NCI-H82 treated with DMSO at 0.1 percent for 48 hours (cell line): ENCODE data around the gene TMEM176A.
"Not testable (repeated sequence)": the region's sequence is repeated elsewhere in the genome, so short reads cannot be mapped to it uniquely, and the experiment has no call there.

ENCODE experiments used
- DNase-seq: peaks from one replicate; lab custom pipeline; 2025; ENCODE audit not compliant: unreplicated experiment; lab: John Stamatoyannopoulos, UW

Gene TMEM176A

DNA sequence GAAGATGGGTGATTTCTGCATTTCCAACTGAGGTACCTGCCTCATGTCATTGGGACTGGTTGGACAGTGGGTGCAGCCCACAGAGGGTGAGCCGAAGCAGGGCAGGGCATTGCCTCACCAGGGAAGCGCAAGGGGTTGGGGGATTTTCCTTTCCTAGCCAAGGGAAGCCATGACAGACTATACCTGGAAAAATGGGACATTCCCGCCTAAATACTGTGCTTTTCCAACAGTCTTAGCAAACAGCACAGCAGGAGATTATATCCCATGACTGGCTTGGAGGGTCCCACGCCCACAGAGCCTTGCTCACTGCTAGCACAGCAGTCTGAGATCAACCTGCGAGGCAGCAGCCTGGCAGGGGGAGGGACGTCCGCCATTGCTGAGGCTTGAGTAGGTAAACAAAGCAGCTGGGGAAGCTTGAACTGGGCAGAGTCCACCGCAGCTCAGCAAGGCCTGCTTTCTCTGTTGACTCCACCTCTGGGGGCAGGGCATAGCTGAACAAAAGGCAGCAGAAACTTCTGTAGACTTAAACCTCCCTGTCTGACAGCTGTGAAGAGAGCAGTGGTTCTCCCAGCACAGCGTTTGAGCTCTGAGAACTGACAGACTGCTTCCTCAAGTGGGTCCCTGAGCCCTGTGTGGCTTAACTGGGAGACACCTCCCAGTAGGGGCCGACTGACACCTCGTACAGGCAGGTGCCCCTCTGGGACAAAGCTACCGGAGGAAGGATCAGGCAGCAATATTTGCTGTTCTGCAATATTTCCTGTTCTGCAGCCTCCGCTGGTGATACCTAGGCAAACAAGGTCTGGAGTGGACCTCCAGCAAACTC lies 7.3 kb downstream of the TMEM176A start:
- DNase-seq, result not testable (repeated sequence)

- DNase-seq, result no peak
These were observed 13.9 kb downstream of the TMEM176A start for GRCh38 chr7:150814328-150815001.

DNA sequence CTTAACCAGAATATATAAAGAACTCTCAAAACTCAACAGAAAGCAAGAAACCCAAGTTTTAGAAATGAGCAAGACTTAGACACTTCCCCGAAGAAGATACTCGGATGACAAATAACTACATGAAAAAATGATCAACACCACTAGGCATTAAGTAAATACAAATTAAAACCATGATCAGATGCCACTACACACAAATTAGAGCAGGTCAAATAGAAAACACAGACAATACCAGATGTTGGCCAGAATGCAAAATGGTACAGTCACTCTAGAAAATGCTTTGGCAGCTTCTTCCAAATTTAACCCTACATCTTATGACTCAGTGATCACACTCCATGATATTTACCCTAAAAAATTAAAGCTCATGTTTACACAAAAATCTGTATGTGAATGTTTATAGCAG lies 18.4 kb downstream of the TMEM176A start:
- DNase-seq, result no peak

DNA sequence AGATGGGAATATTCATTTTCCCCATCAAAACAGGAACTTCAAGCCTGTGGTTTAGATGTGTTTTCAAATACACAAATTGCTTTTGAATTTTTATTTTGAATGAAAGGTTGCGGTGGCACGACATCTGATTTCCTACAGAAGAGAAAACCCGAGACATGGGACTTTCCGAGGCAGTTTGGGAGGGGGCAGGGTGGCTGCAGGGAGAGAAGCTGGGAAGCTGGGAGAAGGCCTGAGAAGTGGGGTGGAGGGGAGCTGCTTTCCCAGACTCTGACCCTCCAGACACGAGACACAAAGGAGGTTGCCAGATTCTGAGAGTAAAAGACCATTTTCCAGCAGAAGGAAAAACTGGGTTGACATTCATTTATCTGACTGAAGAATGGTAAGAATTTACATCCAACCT lies 19.6 kb downstream of the TMEM176A start:
- no peak for DNase-seq

- DNase-seq, result no peak
These were observed 20.1 kb downstream of the TMEM176A start for GRCh38 chr7:150820578-150821198.

GRCh38 chr7:150823043-150823442 lies 22.5 kb downstream of the TMEM176A start:
- DNase-seq, result no peak

- DNase-seq, result no peak
These were observed 23.0 kb downstream of the TMEM176A start for GRCh38 chr7:150823484-150824126.

- no peak for DNase-seq
These were observed 24.0 kb downstream of the TMEM176A start for GRCh38 chr7:150824379-150825177.

DNA sequence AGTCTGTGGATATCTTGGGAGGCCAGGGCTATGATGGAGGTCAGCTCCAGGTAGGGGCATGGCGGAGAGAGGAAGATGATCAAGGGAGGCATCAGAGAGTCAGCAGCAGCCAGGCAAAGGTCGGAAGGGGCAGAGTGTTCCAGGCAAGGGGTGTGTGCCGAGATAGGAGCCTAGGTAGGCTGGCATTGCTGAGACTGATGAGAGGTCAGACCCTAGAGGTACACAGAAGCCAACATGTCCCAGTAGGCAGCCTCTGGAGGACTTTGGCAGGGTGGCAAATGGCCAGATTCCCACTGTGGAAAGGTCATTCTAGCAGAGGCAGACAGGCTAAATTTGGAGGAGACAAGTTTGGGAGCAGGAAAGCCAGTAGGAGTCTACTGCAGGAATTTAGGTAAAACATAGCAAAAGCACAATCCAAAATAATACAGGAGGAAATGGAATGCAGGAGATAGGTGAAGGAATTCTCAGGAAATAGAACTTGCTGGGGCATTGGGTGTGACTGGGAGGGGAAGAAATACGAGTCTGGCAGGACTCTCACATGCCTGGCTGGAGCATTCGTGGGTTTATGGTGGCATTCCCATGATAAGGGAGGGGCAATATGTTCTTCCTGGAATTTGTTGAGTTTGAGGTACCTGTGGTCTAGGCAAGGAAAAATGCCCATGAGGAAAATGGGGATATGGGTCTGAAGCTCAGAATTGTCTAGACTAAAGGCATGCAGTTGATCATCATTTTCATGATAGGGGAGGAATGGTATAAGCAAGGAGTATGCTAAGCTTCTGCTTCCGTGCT lies 25.7 kb downstream of the TMEM176A start:
- DNase-seq, result no peak

- peak; percentile 38 for DNase-seq
These were observed 27.8 kb downstream of the TMEM176A start for GRCh38 chr7:150828384-150828783.

DNA sequence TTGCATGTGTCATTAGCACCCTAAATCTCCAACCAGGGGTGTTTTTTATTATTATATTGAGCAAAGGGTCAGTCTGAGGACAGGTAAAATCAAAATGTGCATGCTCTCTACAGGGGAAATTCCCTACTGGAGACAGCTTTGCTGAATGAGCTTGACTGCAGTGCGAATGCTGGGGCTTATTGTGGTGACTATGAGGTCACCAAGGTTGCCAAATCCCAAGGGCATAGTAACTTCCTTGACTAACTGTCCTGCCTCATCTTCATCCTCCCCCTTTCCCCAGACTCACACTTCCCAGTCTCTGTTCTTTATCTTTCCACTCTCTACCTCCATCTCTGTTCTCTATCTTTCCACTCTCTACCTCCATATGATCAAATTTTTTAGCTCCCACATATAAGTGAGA lies 28.9 kb downstream of the TMEM176A start:
- DNase-seq, result no peak

DNA sequence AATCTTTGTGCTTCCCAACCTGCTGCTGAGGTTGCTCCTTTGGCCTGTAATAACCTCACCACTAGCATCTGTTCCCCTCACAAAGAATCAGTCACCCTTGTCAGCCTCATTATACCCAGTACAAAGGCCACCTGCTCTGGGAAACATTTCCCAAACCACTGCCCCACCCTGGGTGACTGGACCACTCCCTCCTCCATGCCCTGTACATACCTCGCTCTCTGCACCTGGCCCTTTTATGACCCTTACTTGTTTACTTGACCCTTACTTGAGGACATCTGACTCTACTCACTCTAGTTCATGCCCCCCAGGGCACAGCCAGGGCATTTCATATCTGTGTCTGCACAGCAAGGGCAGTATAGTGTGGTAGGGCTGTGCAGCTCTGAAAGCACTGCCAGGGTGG lies 30.4 kb downstream of the TMEM176A start:
- DNase-seq, result peak; percentile 47

DNA sequence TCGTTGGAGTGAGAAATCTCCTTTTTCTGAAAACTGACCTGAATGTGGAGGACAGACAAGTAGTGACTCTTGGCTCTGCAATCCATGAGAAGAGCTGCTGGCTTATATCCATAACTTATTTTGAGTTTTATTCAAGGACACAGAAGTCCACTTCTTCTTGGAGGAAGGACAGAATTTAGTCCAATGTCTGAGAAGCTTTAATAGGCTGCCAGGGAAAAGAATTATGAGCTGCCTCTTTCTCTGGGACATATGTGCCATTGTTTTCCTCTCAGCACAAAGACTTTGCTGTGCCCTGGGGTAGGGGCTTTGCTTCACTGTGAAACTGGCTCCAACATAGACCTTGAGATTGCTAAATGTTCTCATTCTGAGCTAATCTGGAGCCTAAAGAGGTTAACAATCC lies 31.3 kb downstream of the TMEM176A start:
- no peak for DNase-seq

DNA sequence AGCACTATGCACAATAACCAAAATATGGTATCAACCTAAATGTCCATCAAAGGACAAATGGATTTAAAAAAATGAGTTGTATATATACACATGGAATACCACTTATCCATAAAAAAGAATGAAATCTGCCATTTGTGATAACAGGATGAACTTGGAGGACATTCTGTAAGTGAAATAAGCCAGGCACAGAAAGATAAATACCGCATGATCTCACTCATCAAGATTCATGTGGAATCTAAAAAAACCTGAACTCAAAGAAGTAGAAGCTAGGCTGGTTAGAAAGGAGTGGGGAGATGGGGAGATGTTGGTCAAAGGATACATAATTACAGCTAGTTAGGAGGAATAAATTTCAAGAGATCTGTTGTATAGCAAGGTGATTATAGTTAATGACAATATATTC lies 34.5 kb downstream of the TMEM176A start:
- no peak for DNase-seq

GRCh38 chr7:150835702-150836280 lies 35.2 kb downstream of the TMEM176A start:
- DNase-seq, result no peak

DNA sequence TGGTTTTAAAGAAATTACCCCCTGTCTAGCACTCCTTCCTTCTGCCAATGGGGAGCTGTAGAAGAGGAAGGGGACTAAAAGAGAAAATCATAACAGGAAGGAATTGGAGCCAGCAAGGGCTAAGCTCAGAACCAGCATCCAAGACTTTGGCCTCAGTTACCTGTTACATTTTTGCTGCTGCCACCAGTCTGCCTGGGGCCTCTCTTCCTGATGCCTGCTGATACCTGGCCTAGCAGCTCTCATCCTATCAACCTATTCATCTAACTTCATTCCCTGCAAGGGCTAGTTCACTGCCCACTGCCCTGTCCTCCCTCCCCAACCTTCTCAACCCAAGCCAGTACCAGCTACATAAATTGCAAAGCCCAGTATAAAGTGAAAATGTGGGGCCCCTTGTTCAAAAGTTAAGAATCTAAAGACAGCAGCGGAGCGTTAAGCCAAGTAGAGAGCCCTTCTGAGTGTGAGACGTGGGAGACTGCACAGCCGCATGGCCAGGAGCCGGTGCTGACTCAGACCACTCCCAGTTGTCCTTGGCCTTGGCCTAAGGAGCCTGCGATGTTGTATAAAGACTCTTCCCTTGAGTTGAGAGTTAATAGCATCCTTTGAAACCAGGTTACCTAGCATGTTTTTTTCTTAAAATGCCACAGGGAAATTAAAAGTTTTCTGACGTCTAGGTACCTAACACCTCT lies 38.5 kb downstream of the TMEM176A start:
- no peak for DNase-seq

DNA sequence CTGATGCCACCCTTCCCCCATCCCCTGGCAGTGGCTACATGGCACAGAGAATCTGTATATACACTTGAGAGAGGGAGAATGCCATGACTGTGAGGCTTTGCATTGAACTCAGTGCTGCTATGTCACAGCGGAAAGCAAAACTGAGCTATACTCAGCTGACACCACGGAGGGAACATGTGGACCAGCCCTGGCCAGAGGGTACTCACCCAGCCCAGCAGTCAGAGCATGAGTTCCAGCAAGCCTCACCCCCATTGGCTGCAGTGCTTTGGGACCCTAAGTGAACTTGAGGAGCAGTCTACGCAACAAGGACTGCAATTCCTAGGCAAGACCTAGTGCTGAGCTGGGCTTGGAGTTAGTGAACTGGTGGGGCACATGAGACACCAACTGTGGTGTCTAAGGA lies 41.4 kb downstream of the TMEM176A start:
- DNase-seq, result no peak

GRCh38 chr7:150842716-150843115 lies 42.1 kb downstream of the TMEM176A start:
- no peak for DNase-seq

DNA sequence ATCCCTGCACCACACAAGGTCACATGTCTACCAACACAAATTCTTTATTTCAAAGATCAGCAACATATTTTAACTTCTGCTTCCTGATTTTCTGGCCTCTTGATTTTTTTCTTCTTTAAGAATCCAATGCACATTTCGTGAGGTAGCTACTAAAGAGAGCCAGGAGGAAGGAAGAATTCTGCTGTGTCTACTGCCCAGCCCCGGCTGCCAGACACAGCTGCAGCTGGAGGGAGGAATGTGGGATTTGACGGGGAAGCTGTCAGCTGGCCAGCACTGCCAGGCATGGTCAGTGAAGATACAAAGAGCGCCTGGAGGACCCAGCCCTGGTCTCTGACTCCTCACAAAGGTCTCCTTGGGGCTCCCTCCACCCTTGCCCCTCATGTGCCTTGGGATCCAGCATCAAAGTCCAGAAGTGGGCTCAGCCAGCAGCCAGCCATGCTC lies 44.9 kb downstream of the TMEM176A start:
- DNase-seq, result no peak
